Uterus (tissue), 2 donors: Measurements from ENCODE around the gene RTN1.

Experiments
- POLR2A ChIP-seq, 2 donors: fragments of 450-650 bp; IDR thresholded peaks; one replicate each; pipeline ENCODE4 v1.6.1; 2016; ENCODE audit warnings: antibody characterized with exemption in 2 of 2, mild to moderate bottlenecking in 1 of 2, moderate library complexity in 1 of 2
- TF ChIP-seq, protein P1 (sequence below), 4 experiments: fragments of 200-600 bp in 2 of 4; fragments of 450-650 bp in 2 of 4; sonication (generic) in 2 of 4; IDR thresholded peaks; one replicate each; pipeline ENCODE4 v1.5.1; 2016 to 2019; ENCODE audit warnings: antibody characterized with exemption in 4 of 4, mild to moderate bottlenecking in 2 of 4, moderate library complexity in 1 of 4

GRCh38 chr14:59913187-59913586 lies 42.6 kb upstream of the RTN1 start:
- TF ChIP-seq, protein P1, sequence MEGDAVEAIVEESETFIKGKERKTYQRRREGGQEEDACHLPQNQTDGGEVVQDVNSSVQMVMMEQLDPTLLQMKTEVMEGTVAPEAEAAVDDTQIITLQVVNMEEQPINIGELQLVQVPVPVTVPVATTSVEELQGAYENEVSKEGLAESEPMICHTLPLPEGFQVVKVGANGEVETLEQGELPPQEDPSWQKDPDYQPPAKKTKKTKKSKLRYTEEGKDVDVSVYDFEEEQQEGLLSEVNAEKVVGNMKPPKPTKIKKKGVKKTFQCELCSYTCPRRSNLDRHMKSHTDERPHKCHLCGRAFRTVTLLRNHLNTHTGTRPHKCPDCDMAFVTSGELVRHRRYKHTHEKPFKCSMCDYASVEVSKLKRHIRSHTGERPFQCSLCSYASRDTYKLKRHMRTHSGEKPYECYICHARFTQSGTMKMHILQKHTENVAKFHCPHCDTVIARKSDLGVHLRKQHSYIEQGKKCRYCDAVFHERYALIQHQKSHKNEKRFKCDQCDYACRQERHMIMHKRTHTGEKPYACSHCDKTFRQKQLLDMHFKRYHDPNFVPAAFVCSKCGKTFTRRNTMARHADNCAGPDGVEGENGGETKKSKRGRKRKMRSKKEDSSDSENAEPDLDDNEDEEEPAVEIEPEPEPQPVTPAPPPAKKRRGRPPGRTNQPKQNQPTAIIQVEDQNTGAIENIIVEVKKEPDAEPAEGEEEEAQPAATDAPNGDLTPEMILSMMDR (IDR thresholded peaks at IDR 0.05) = no peak
- no peak for TF ChIP-seq POLR2A (IDR thresholded peaks at IDR 0.05)
